Common myeloid progenitor, CD34-positive (primary cell): Measurements from ENCODE around the gene PSMG4.

ENCODE experiments used
- CTCF ChIA-PET: fragments of 350-600 bp; sonication (Branson Sonifier 250); formaldehyde crosslinking; loops from one replicate; lab custom pipeline; 2021; ENCODE audit warnings: antibody characterized with exemption; lab: Charles Lee
- POLR2A ChIA-PET: fragments of 350-600 bp; sonication (Branson Sonifier 250); formaldehyde crosslinking; loops from one replicate; lab custom pipeline; 2021; ENCODE audit warnings: antibody characterized with exemption; lab: Charles Lee
- DNase-seq, 3 donors: peaks; one replicate each; pipeline versions ENCODE4 v3.0.0 to v3.0.0-alpha.2; 2013
- H3K27ac ChIP-seq, 2 experiments: 1 replicate in 1 of 2; 2 replicates in 1 of 2; pipeline ENCODE4 v1.7.0; 2013; ENCODE audit warnings: inconsistent platforms in 2 of 2, low read length in 2 of 2, mild to moderate bottlenecking in 2 of 2, low read depth in 1 of 2, moderate library complexity in 1 of 2; ENCODE audit not compliant: severe bottlenecking in 2 of 2, insufficient read depth in 1 of 2, poor library complexity in 1 of 2
- H3K27me3 ChIP-seq, 5 experiments: replicated peaks in 2 of 5; 1 replicate in 3 of 5; 2 replicates in 2 of 5; pipeline versions ENCODE4 v1.6.1 to v1.7.0; 2013; ENCODE audit warnings: low read length in 4 of 5, mild to moderate bottlenecking in 2 of 5, moderate library complexity in 2 of 5, inconsistent platforms in 1 of 5; ENCODE audit not compliant: insufficient read depth in 5 of 5, control insufficient read depth in 4 of 5
- H3K36me3 ChIP-seq, 4 experiments: 1 replicate in 2 of 4; 2 replicates in 2 of 4; pipeline versions ENCODE4 v1.6.1 to v1.7.0; 2013; ENCODE audit warnings: low read length in 3 of 4, control low read depth in 1 of 4, mild to moderate bottlenecking in 1 of 4; ENCODE audit not compliant: control insufficient read depth in 4 of 4, insufficient read depth in 4 of 4
- H3K4me1 ChIP-seq, 4 experiments: 1 replicate in 3 of 4; 2 replicates in 1 of 4; pipeline versions ENCODE4 v1.6.1 to v1.7.1; 2013; ENCODE audit warnings: low read length in 3 of 4, mild to moderate bottlenecking in 3 of 4, control low read depth in 1 of 4, inconsistent platforms in 1 of 4, moderate library complexity in 1 of 4; ENCODE audit not compliant: control insufficient read depth in 4 of 4, insufficient read depth in 4 of 4; ENCODE audit errors: control extremely low read depth in 1 of 4
- H3K4me3 ChIP-seq, 7 experiments: 1 replicate in 4 of 7; 2 replicates in 3 of 7; pipeline versions ENCODE4 v1.5.1 to v1.7.0; 2013; ENCODE audit warnings: mild to moderate bottlenecking in 7 of 7, low read length in 6 of 7, moderate library complexity in 6 of 7, inconsistent platforms in 2 of 7, low read depth in 2 of 7, control low read depth in 1 of 7; ENCODE audit not compliant: insufficient read depth in 4 of 7, control insufficient read depth in 1 of 7; ENCODE audit errors: extremely low read depth in 1 of 7
- H3K9me3 ChIP-seq, 5 experiments: 1 replicate in 4 of 5; 2 replicates in 1 of 5; pipeline versions ENCODE4 v1.6.1 to v1.7.1; 2013; ENCODE audit warnings: low read length in 4 of 5, mild to moderate bottlenecking in 2 of 5, inconsistent platforms in 1 of 5, low read depth in 1 of 5, moderate library complexity in 1 of 5; ENCODE audit not compliant: control insufficient read depth in 4 of 5, insufficient read depth in 2 of 5; ENCODE audit errors: control extremely low read depth in 1 of 5
- WGBS: methylation state at CpG from one replicate; pipeline ENCODE4 v1.1.5; 2013; ENCODE audit not compliant: insufficient coverage; 5-methylcytosine and 5-hydroxymethylcytosine counted together

PSMG4 gene

GRCh38 chr6:3310703-3311102, 52.0 kb downstream of the PSMG4 start:
- H3K27me3 ChIP-seq, result no peaks in the 10 kb centered on the region
- no peaks in the 10 kb centered on the region for H3K36me3 ChIP-seq
- H3K27ac ChIP-seq, result no peak overlapping the region
- H3K4me3 ChIP-seq, result no peak overlapping the region
- ChIA-PET CTCF (no interaction called here), POLR2A (no interaction called here)
- H3K4me1 ChIP-seq, result no peaks in the 10 kb centered on the region
- peaks cover 0 to 2% (median 0%) of the 10 kb centered on the region in 5 experiments for H3K9me3 ChIP-seq
- DNase-seq, result no peak
- WGBS, result 93% methylated on average over 6 of the region's 9 CpGs

GRCh38 chr6:3311826-3312225, 53.1 kb downstream of the PSMG4 start:
- ChIA-PET POLR2A (no interaction called here), CTCF (no interaction called here)
- no peak for DNase-seq
- H3K9me3 ChIP-seq, result no peaks in the 10 kb centered on the region
- no peaks in the 10 kb centered on the region for H3K36me3 ChIP-seq
- H3K27me3 ChIP-seq, result peaks cover 0 to 2% (median 0%) of the 10 kb centered on the region in 5 experiments
- H3K27ac ChIP-seq, result no peak overlapping the region
- no peaks in the 10 kb centered on the region for H3K4me1 ChIP-seq
- WGBS, result 100% methylated on average over 6 of the region's 6 CpGs
- H3K4me3 ChIP-seq, result no peak overlapping the region

DNA sequence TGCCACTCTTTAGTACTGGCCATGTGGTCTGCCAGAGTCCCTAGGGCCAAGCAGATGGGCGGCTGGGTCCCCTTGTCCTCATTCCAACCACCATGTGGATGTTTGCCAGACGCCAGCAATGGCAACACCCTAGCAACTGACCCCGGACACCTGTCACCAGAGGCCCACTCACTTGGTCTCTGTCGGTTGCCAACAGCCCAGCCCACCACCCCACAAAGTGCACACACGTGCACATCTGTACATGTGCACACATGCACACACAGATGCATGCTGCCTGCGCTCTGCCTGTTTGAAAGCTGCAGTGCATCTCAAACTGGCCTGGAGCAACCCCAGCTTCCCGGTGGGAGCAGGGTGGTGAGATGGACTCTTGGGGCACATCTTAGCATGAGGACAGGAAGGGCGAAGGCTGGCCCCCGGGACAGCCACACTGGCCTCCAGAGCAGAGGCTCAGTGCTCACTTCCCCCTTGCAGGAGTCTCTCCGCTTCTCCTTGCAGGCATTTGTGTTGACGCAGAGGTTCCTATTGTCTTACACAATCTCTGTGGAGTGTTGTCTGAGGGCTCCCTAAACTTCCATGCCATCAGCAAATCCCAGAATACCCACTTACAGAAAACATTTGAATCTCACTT, 54.0 kb downstream of the PSMG4 start:
- ChIA-PET CTCF (no interaction called here), POLR2A (no interaction called here)
- 92% methylated on average over 11 of the region's 11 CpGs for WGBS
- no peak for DNase-seq
- Histone ChIP-seq H3K4me1 (no peaks in the 10 kb centered on the region), H3K27ac (no peak overlapping the region), H3K4me3 (no peak overlapping the region), H3K36me3 (no peaks in the 10 kb centered on the region), H3K27me3 (peaks cover 0 to 2% (median 0%) of the 10 kb centered on the region in 5 experiments), H3K9me3 (no peaks in the 10 kb centered on the region)

DNA sequence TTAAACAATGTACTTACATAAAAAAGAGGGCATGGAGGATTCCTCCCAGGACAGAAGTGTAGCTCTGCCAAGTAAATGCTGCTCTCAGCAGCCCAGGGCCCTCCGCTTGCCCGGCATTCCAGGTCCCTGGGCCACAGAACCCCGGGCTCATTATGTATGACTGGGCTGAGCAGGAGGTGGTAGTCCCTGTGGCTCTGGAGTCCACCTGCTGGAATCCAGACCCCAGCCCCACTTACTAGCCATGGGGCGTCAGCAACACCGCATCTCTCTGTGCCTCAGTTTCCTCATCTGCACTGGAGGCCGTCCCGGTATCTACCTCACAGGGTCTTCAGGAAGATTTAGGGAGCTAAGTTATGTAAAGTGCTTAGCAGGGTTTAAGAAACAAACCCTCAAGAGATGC, 55.4 kb downstream of the PSMG4 start:
- ChIA-PET POLR2A (no interaction called here), CTCF (interaction anchor here (0.8 kb wide), 1 partner anchor 418 kb away, joined by 3 read pairs; no protein-coding TSS in a partner anchor)
- Histone ChIP-seq H3K4me3 (no peak overlapping the region), H3K9me3 (no peaks in the 10 kb centered on the region), H3K4me1 (no peaks in the 10 kb centered on the region), H3K27me3 (peaks cover 0 to 2% (median 0%) of the 10 kb centered on the region in 5 experiments), H3K36me3 (no peaks in the 10 kb centered on the region), H3K27ac (no peak overlapping the region)
- 100% methylated on average over 3 of the region's 7 CpGs for whole genome bisulfite sequencing
- no peak for DNase-seq

DNA sequence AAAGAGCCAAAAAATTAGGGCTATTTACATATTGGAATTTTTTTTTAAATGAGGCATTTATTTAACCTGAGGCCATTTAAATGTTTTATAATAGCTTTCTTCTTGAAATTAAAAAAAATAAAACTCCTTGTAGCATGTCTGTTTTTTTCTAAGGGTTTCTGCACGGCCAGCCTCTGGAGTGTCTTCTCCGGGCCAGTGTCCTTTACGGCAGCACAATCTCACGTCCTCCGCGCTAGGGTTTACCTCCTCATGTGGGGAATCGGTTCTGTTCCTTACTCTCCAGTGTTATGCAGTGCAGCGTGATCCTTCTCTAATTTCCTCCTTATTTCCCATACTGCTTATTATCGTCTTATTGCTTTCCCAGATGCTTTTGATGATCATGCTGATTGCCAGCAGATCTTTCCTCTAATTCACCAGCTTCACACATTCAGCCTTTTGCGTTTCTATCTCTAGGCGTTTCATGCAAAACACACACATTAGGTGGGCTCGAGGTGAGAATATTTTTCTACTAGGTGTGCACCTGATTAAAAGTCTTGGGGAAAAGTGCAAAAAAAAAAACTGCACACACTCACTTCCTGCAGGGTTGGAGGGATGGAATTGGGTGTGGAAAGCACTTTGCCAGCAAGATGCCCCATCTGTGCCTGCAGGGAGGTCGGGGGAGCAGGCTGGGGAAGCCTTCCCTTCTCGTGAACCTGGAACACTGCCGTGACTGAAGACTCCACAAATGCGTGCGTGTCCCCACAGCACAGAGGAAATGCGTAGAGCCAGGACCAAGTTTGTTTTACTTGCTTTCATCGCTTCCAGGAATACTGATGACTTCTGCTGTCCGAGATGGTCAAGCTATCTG, 56.1 kb downstream of the PSMG4 start:
- POLR2A ChIA-PET, result no interaction called here
- H3K4me1 ChIP-seq, result no peaks in the 10 kb centered on the region

GRCh38 chr6:3315841-3316240, 57.1 kb downstream of the PSMG4 start:
- Histone ChIP-seq H3K27ac (no peak overlapping the region), H3K36me3 (no peaks in the 10 kb centered on the region), H3K4me1 (no peaks in the 10 kb centered on the region), H3K27me3 (peaks cover 0 to 3% (median 0%) of the 10 kb centered on the region in 5 experiments), H3K9me3 (no peaks in the 10 kb centered on the region), H3K4me3 (no peak overlapping the region)
- 96% methylated on average over 7 of the region's 8 CpGs for WGBS
- ChIA-PET CTCF (no interaction called here), POLR2A (interaction anchor here (0.6 kb wide), 1 partner anchor 40 kb away, joined by 3 read pairs; no protein-coding TSS in a partner anchor)
- no peak for DNase-seq

More for the DNA sequence above, 56.1 kb downstream of the PSMG4 start:
- H3K27me3 ChIP-seq, result peaks cover 0 to 2% (median 0%) of the 10 kb centered on the region in 5 experiments
- DNase-seq, result no peak
- H3K27ac ChIP-seq, result no peak overlapping the region
- WGBS, result 95% methylated on average over 17 of the region's 20 CpGs
- H3K9me3 ChIP-seq, result no peaks in the 10 kb centered on the region
- H3K4me3 ChIP-seq, result no peak overlapping the region
- CTCF ChIA-PET, result interaction anchor here (0.8 kb wide), 1 partner anchor 417 kb away, joined by 3 read pairs; no protein-coding TSS in a partner anchor
- no peaks in the 10 kb centered on the region for H3K36me3 ChIP-seq

DNA sequence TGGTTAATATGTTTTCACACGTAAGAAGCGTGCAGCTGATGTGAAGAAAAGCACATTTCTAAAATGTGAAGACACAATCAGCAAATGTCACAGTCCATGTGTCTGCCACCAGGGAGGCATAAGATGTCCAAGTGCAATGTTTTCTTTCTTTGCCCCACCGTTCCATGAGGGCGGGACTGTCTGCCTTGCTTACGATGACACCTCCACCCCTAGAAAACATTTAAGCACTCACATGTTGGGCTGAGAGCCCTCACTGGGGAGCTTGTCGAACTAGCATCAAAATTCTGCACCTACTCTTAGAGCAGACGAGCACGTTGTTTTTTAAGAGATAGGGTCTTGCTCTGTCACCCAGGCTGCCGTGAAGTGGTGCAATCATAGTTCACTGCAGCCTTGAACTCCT, 57.6 kb downstream of the PSMG4 start:
- Histone ChIP-seq H3K4me3 (no peak overlapping the region), H3K27ac (no peak overlapping the region), H3K9me3 (no peaks in the 10 kb centered on the region), H3K36me3 (no peaks in the 10 kb centered on the region), H3K27me3 (peaks cover 0 to 5% (median 0%) of the 10 kb centered on the region in 5 experiments), H3K4me1 (no peaks in the 10 kb centered on the region)
- WGBS, result 96% methylated on average over 9 of the region's 9 CpGs
- no peak for DNase-seq
- ChIA-PET CTCF (no interaction called here), POLR2A (interaction anchor here (0.6 kb wide), 1 partner anchor 39 kb away, joined by 3 read pairs; no protein-coding TSS in a partner anchor)
